Transverse colon (tissue), 4 donors: ENCODE measurements around the gene POLQ.

Source experiments
- CTCF ChIP-seq, 5 experiments: fragments of 200-600 bp in 3 of 5; fragments of 450-650 bp in 2 of 5; sonication (generic) in 3 of 5; IDR thresholded peaks; 1 replicate in 2 of 5; 2 replicates in 3 of 5; pipeline ENCODE4 v1.5.1; 2016 to 2017; ENCODE audit warnings: antibody characterized with exemption in 5 of 5, inconsistent platforms in 3 of 5, mild to moderate bottlenecking in 2 of 5, moderate library complexity in 1 of 5
- EP300 ChIP-seq: sonication (generic); formaldehyde crosslinking; IDR thresholded peaks from one replicate; pipeline ENCODE4 v1.6.1; 2017; ENCODE audit warnings: antibody characterized with exemption, low read depth
- POLR2A ChIP-seq: fragments of 450-650 bp; IDR thresholded peaks from one replicate; pipeline ENCODE4 v1.6.1; 2016; ENCODE audit warnings: antibody characterized with exemption, mild to moderate bottlenecking, moderate library complexity
- POLR2AphosphoS5 ChIP-seq, 3 donors: sonication (generic); formaldehyde crosslinking; IDR thresholded peaks; one replicate each; pipeline ENCODE4 v1.6.1; 2016; ENCODE audit warnings: antibody characterized with exemption in 3 of 3

GRCh38 chr3:121515313-121515712 lies 30.5 kb downstream of the POLQ start:
- TF ChIP-seq CTCF (IDR thresholded peaks at IDR 0.05) (no peak), POLR2A (no peak), POLR2AphosphoS5 (IDR thresholded peaks at IDR 0.05) (no peak), EP300 (no peak)
